WTC11 (cell line): ENCODE results near the gene FRMD4A. TPM values are rescaled to one million over a fixed set of nuclear protein-coding genes. Genes with fewer than 3 reads are reported as not detected.

Source experiments
- ATAC-seq: fragments of 200-7000 bp; cut with Tn5 transposase; 2 replicates; pipeline ENCODE4 v1.10.0; 2021; ENCODE audit warnings: mild to moderate bottlenecking, moderate library complexity
- CTCF ChIA-PET: fragments of 300-600 bp; sonication (Branson Sonifier 250); formaldehyde crosslinking; loops from one replicate; lab custom pipeline; 2021; ENCODE audit warnings: antibody characterized with exemption; lab: Charles Lee
- POLR2A ChIA-PET: fragments of 350-600 bp; sonication (Branson Sonifier 250); formaldehyde crosslinking; loops from one replicate; lab custom pipeline; 2021; ENCODE audit warnings: antibody characterized with exemption; lab: Charles Lee
- DNase-seq: peaks from one replicate; pipeline ENCODE4 v3.0.0; 2021; ENCODE audit warnings: low spot score
- H3K27ac Mint-ChIP-seq: 2 replicates; pipeline ENCODE4 v1.8.0; 2021; ENCODE audit warnings: mixed read lengths
- H3K27me3 Mint-ChIP-seq: 2 replicates; pipeline ENCODE4 v1.8.0; 2021; ENCODE audit warnings: low read depth, mild to moderate bottlenecking, moderate library complexity, mixed read lengths
- H3K36me3 Mint-ChIP-seq: 2 replicates; pipeline ENCODE4 v1.8.0; 2021; ENCODE audit warnings: mixed read lengths
- H3K4me1 Mint-ChIP-seq: 2 replicates; pipeline ENCODE4 v1.8.0; 2022; ENCODE audit warnings: mixed read lengths
- H3K4me3 Mint-ChIP-seq: 2 replicates; pipeline ENCODE4 v1.8.0; 2021; ENCODE audit warnings: mild to moderate bottlenecking, moderate library complexity, mixed read lengths
- H3K9me3 Mint-ChIP-seq: 2 replicates; pipeline ENCODE4 v1.8.0; 2021; ENCODE audit warnings: mixed read lengths
- CTCF ChIP-seq: fragments of 200-600 bp; IDR thresholded peaks from 2 replicates; pipeline ENCODE4 v1.8.0; 2022; ENCODE audit warnings: antibody characterized with exemption
- ELF4 ChIP-seq: sonication (generic); formaldehyde crosslinking; IDR thresholded peaks from 2 replicates; pipeline ENCODE4 v1.8.1; 2022; ENCODE audit warnings: low read depth, mild to moderate bottlenecking, moderate library complexity, missing genetic modification reagents
- ESRRA ChIP-seq: sonication (generic); formaldehyde crosslinking; IDR thresholded peaks from 2 replicates; pipeline ENCODE4 v1.8.1; 2022; ENCODE audit warnings: mild to moderate bottlenecking, missing genetic modification reagents, borderline replicate concordance
- FOXP1 ChIP-seq: sonication (generic); formaldehyde crosslinking; IDR thresholded peaks from 2 replicates; pipeline ENCODE4 v1.8.0; 2022; ENCODE audit warnings: missing genetic modification reagents, mild to moderate bottlenecking, moderate library complexity, borderline replicate concordance
- GRHL2 ChIP-seq: fragments of 250-450 bp; sonication (Bioruptor Pico); IDR thresholded peaks from 2 replicates; pipeline ENCODE4 v1.8.0; 2022; ENCODE audit warnings: mild to moderate bottlenecking, moderate library complexity; ENCODE audit not compliant: insufficient replicate concordance, severe bottlenecking
- IRF2 ChIP-seq: sonication (generic); formaldehyde crosslinking; IDR thresholded peaks from 2 replicates; pipeline ENCODE4 v1.8.0; 2022; ENCODE audit warnings: low read depth, missing genetic modification reagents, borderline replicate concordance
- KAT7 ChIP-seq: sonication (generic); formaldehyde crosslinking; IDR thresholded peaks from 2 replicates; pipeline ENCODE4 v1.8.1; 2023; ENCODE audit warnings: missing genetic modification reagents, mild to moderate bottlenecking, borderline replicate concordance
- NFYB ChIP-seq: sonication (generic); formaldehyde crosslinking; conservative IDR thresholded peaks from 2 replicates; pipeline ENCODE4 v1.8.0; 2022; ENCODE audit warnings: low read depth, missing genetic modification reagents
- NR1H2 ChIP-seq: sonication (generic); formaldehyde crosslinking; IDR thresholded peaks from 2 replicates; pipeline ENCODE4 v1.9.0; 2021; ENCODE audit warnings: mild to moderate bottlenecking, moderate library complexity, missing genetic modification reagents
- SP1 ChIP-seq: sonication (generic); formaldehyde crosslinking; conservative IDR thresholded peaks from 2 replicates; pipeline ENCODE4 v1.8.1; 2022; ENCODE audit warnings: missing genetic modification reagents
- STAT6 ChIP-seq: sonication (generic); formaldehyde crosslinking; conservative IDR thresholded peaks from 2 replicates; pipeline ENCODE4 v1.8.1; 2023; ENCODE audit warnings: mild to moderate bottlenecking, low read depth, missing genetic modification reagents, moderate library complexity
- TCF7 ChIP-seq: sonication (generic); formaldehyde crosslinking; IDR thresholded peaks from 2 replicates; pipeline ENCODE4 v1.8.0; 2022; ENCODE audit warnings: mild to moderate bottlenecking, low read depth, missing genetic modification reagents, moderate library complexity
- TP53 ChIP-seq: sonication (generic); formaldehyde crosslinking; IDR thresholded peaks from 2 replicates; pipeline ENCODE4 v1.8.1; 2023; ENCODE audit warnings: mild to moderate bottlenecking, missing genetic modification reagents
- ZNF138 ChIP-seq: sonication (generic); formaldehyde crosslinking; conservative IDR thresholded peaks from 2 replicates; pipeline ENCODE4 v1.8.1; 2022; ENCODE audit warnings: mild to moderate bottlenecking, moderate library complexity, missing genetic modification reagents
- ZNF232 ChIP-seq: sonication (generic); formaldehyde crosslinking; IDR thresholded peaks from 2 replicates; pipeline ENCODE4 v1.8.0; 2022; ENCODE audit warnings: mild to moderate bottlenecking, missing genetic modification reagents
- ZNF263 ChIP-seq: sonication (generic); formaldehyde crosslinking; IDR thresholded peaks from 2 replicates; pipeline ENCODE4 v1.8.1; 2022; ENCODE audit warnings: low read depth, mild to moderate bottlenecking, moderate library complexity, missing genetic modification reagents
- ZSCAN18 ChIP-seq: fragments of 250-450 bp; sonication (Bioruptor Pico); IDR thresholded peaks from 2 replicates; pipeline ENCODE4 v2.1.2; 2022; ENCODE audit warnings: mild to moderate bottlenecking, moderate library complexity
- total RNA-seq: library from RNA; stranded (reverse); gene quantifications from 3 replicates; pipeline ENCODE4 v1.2.3, GENCODE V29; 2021
- TF ChIP-seq, protein P1 (sequence below): fragments of 250-450 bp; sonication (Bioruptor Pico); IDR thresholded peaks from 2 replicates; pipeline ENCODE4 v1.8.0; 2021; ENCODE audit warnings: mild to moderate bottlenecking
- TF ChIP-seq, protein P2 (sequence below): fragments of 250-450 bp; sonication (Bioruptor Pico); IDR thresholded peaks from 2 replicates; pipeline ENCODE4 v1.9.0; 2021; ENCODE audit warnings: mild to moderate bottlenecking, borderline replicate concordance

The FRMD4A gene
- total RNA-seq, 1 experiment from 2014 or later = 35.5 TPM

DNA sequence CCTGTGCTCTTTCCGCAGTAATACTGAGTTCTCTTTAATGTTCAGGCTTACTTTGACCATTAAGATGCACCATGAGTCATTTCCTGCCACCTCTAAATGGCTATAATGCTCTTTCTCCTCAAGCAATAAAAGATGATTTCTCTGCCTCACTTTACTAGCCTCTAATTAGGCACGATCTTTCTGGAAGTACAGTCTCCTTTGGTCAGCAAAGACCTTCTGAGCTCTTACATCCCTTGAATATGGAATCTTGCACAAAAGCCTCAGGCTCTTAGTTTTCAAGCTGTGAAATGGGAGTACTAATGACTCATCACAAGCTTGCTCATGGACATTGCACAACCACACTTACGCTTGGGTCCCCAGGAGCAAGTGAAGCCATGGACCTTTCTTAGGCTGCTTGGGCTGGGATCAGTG is 85.9 kb downstream of the FRMD4A start (continued):
- TF ChIP-seq FOXP1 = no peak
- TF ChIP-seq ZNF232 = no peak

DNA sequence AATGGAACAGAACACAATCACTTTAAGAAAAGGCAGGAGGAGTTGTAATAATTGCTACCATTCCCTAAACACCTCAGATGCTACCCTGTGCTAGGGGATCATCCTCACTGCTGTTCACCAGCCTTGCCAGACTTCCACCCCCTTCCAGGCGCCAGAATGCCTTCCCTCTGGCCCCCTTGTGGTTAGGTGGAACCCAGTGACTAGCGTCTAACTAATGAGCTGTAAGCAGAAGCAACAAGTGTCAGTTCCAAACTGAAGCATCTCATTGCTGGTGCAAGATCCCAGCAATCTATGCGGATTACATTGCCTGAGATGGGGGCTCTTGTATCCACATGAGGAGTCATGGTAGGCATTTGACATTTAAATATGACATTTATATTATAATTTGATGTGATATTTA is 86.6 kb downstream of the FRMD4A start:
- DNase-seq (peak; percentile 57), ATAC-seq (peak; percentile 67)
- ChIA-PET CTCF (interaction anchor here (0.5 to 2.1 kb wide), 25 partner anchors 11 to 595 kb away, joined by 3 to 26 read pairs (median 4); no protein-coding TSS in a partner anchor), POLR2A (no interaction called here)
- Mint-ChIP-seq H3K4me1 (peaks cover 32% of the 10 kb centered on the region), H3K27ac (no peak overlapping the region), H3K9me3 (peaks cover 11% of the 10 kb centered on the region), H3K27me3 (peaks cover 4% of the 10 kb centered on the region), H3K4me3 (no peak overlapping the region), H3K36me3 (peaks cover 7% of the 10 kb centered on the region)
- TF ChIP-seq ZSCAN18 (CRISPR knock-in tag) (no peak), CTCF (0 out of 2 replicates have a peak, but pooled peaks have one; percentile 14), SP1 (CRISPR knock-in tag) (no peak), TP53 (CRISPR knock-in tag) (no peak), KAT7 (CRISPR knock-in tag) (no peak), STAT6 (CRISPR knock-in tag) (no peak)

- H3K4me3 Mint-ChIP-seq = no peak overlapping the region
- H3K36me3 Mint-ChIP-seq = peaks cover 7% of the 10 kb centered on the region
- DNase-seq = no peak
- H3K9me3 Mint-ChIP-seq = peaks cover 17% of the 10 kb centered on the region
- ChIA-PET CTCF (interaction anchor here (1.4 to 2.0 kb wide), 6 partner anchors 19 to 157 kb away, joined by 3 to 26 read pairs (median 5); no protein-coding TSS in a partner anchor), POLR2A (no interaction called here)
- peaks cover 4% of the 10 kb centered on the region for H3K27me3 Mint-ChIP-seq
- no peak for ATAC-seq
- peaks cover 32% of the 10 kb centered on the region for H3K4me1 Mint-ChIP-seq
- H3K27ac Mint-ChIP-seq = no peak overlapping the region
- TF ChIP-seq NR1H2 (CRISPR knock-in tag) (no peak), STAT6 (CRISPR knock-in tag) (no peak), TCF7 (no peak), IRF2 (no peak), ESRRA (CRISPR knock-in tag) (no peak), GRHL2 (CRISPR knock-in tag) (no peak), ZNF263 (CRISPR knock-in tag) (no peak), KAT7 (CRISPR knock-in tag) (no peak), ELF4 (no peak), NFYB (CRISPR knock-in tag) (no peak), ZNF138 (CRISPR knock-in tag) (no peak)
- TF ChIP-seq, protein P1, sequence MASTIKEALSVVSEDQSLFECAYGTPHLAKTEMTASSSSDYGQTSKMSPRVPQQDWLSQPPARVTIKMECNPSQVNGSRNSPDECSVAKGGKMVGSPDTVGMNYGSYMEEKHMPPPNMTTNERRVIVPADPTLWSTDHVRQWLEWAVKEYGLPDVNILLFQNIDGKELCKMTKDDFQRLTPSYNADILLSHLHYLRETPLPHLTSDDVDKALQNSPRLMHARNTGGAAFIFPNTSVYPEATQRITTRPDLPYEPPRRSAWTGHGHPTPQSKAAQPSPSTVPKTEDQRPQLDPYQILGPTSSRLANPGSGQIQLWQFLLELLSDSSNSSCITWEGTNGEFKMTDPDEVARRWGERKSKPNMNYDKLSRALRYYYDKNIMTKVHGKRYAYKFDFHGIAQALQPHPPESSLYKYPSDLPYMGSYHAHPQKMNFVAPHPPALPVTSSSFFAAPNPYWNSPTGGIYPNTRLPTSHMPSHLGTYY (CRISPR knock-in tag) = no peak
- TF ChIP-seq, protein P2, sequence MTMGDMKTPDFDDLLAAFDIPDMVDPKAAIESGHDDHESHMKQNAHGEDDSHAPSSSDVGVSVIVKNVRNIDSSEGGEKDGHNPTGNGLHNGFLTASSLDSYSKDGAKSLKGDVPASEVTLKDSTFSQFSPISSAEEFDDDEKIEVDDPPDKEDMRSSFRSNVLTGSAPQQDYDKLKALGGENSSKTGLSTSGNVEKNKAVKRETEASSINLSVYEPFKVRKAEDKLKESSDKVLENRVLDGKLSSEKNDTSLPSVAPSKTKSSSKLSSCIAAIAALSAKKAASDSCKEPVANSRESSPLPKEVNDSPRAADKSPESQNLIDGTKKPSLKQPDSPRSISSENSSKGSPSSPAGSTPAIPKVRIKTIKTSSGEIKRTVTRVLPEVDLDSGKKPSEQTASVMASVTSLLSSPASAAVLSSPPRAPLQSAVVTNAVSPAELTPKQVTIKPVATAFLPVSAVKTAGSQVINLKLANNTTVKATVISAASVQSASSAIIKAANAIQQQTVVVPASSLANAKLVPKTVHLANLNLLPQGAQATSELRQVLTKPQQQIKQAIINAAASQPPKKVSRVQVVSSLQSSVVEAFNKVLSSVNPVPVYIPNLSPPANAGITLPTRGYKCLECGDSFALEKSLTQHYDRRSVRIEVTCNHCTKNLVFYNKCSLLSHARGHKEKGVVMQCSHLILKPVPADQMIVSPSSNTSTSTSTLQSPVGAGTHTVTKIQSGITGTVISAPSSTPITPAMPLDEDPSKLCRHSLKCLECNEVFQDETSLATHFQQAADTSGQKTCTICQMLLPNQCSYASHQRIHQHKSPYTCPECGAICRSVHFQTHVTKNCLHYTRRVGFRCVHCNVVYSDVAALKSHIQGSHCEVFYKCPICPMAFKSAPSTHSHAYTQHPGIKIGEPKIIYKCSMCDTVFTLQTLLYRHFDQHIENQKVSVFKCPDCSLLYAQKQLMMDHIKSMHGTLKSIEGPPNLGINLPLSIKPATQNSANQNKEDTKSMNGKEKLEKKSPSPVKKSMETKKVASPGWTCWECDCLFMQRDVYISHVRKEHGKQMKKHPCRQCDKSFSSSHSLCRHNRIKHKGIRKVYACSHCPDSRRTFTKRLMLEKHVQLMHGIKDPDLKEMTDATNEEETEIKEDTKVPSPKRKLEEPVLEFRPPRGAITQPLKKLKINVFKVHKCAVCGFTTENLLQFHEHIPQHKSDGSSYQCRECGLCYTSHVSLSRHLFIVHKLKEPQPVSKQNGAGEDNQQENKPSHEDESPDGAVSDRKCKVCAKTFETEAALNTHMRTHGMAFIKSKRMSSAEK (CRISPR knock-in tag) = no peak
These were observed 87.5 kb downstream of the FRMD4A start for GRCh38 chr10:14243221-14243620.
